ENCODE data around the gene LCN6.

GRCh38 chr9:136782452-136782851 is 34.1 kb upstream of the LCN6 start:
- TF ChIP-seq POLR2A (IDR thresholded peaks at IDR 0.05) (no peak), CTCF (IDR thresholded peaks at IDR 0.05) (no peak), POLR2AphosphoS5 (IDR thresholded peaks at IDR 0.05) (no peak), EP300 (IDR thresholded peaks at IDR 0.05; ENCODE audit: low read depth) (no peak)

Measured in transverse colon (tissue), 4 donors.